K562 (cell line): Measurements from ENCODE around the gene JPT2. TPM values are rescaled to one million over a fixed set of nuclear protein-coding genes. Genes with fewer than 3 reads are reported as not detected.
A peak's percentile ranks its signal among the peaks of the same experiment; 100 is the strongest.
"Not testable (repeated sequence)": the region's sequence is repeated elsewhere in the genome, so short reads cannot be mapped to it uniquely, and the experiment has no call there.

Experiments used
- ATAC-seq: fragments of 200-7000 bp; cut with Tn5 transposase; 3 replicates; pipeline ENCODE4 v1.9.1; 2020; ENCODE audit warnings: moderate library complexity
- BruUV-seq: library from RNA; stranded (reverse); fragments of 400-500 nt; replicated peaks from 2 replicates; lab custom pipeline; 2021; lab: Mats Ljungman, UMichigan
- CTCF ChIA-PET: fragments of 300-600 bp; formaldehyde crosslinking; extraction: SDS; loops from one replicate; lab custom pipeline; 2021; ENCODE audit warnings: low intra/inter-chr PET ratio; lab: Yijun Ruan, JAX
- POLR2A ChIA-PET: fragments of 300-600, 350-650 bp; sonication (Branson Sonifier 250); formaldehyde crosslinking; extraction: SDS; loops from one replicate; lab custom pipeline; 2021; ENCODE audit warnings: antibody characterized with exemption, inconsistent platforms; lab: Yijun Ruan, JAX
- DNase-seq, 4 experiments: peaks; one replicate each; pipeline versions ENCODE4 v3.0.0 to v3.0.0-alpha.2; 2011 to 2018; ENCODE audit warnings: low spot score in 3 of 4, mixed read lengths in 3 of 4; ENCODE audit errors: extremely low read depth in 1 of 4
- FAIRE-seq: peaks from 2 replicates; lab custom pipeline; 2011; peaks lifted over from hg19 to GRCh38; lab: Jason Lieb, UNC
- H2AFZ ChIP-seq: 2 replicates; pipeline ENCODE4 v1.6.0; 2011; ENCODE audit warnings: low read depth, low read length, control low read depth, inconsistent platforms
- H3K27ac ChIP-seq: fragments of 200-600 bp; 3 replicates; pipeline ENCODE4 v1.8.0; 2011; ENCODE audit warnings: low read depth, mild to moderate bottlenecking, control low read depth, inconsistent platforms, low read length, moderate library complexity, mixed read lengths; ENCODE audit errors: extremely low read depth
- H3K27me3 ChIP-seq, 2 experiments: fragments of 300-600 bp in 1 of 2; 2 replicates in 1 of 2; 3 replicates in 1 of 2; pipeline versions ENCODE4 v1.6.0 to v1.8.0; 2011; ENCODE audit warnings: inconsistent platforms in 2 of 2, low read length in 2 of 2, mild to moderate bottlenecking in 1 of 2, mixed read lengths in 1 of 2, moderate library complexity in 1 of 2; ENCODE audit not compliant: control insufficient read depth in 2 of 2, insufficient read depth in 2 of 2
- H3K36me3 ChIP-seq: fragments of 300-600 bp; 3 replicates; pipeline ENCODE4 v1.8.0; 2011; ENCODE audit warnings: mild to moderate bottlenecking, low read length, inconsistent platforms; ENCODE audit not compliant: control insufficient read depth, insufficient read depth
- H3K4me1 ChIP-seq, 2 experiments: fragments of 200-600 bp in 1 of 2; replicated peaks in 1 of 2; 2 replicates in 1 of 2; 3 replicates in 1 of 2; pipeline versions ENCODE4 v1.5.1 to v1.8.0; 2011; ENCODE audit warnings: inconsistent platforms in 2 of 2, low read length in 2 of 2, mild to moderate bottlenecking in 1 of 2, mixed read lengths in 1 of 2, moderate library complexity in 1 of 2; ENCODE audit not compliant: control insufficient read depth in 2 of 2, insufficient read depth in 2 of 2
- H3K4me2 ChIP-seq: 2 replicates; pipeline ENCODE4 v1.6.1; 2011; ENCODE audit warnings: low read length, control low read depth, inconsistent platforms, mixed read lengths; ENCODE audit not compliant: insufficient read depth
- H3K4me3 ChIP-seq: fragments of 200-600 bp; sonication (generic), shearing (Covaris generic); 2 replicates; pipeline ENCODE4 v1.5.1; 2016; ENCODE audit warnings: control low read depth, inconsistent platforms
- H3K79me2 ChIP-seq: fragments of 200-600 bp; 3 replicates; pipeline ENCODE4 v1.8.0; 2011; ENCODE audit warnings: low read length, inconsistent platforms; ENCODE audit not compliant: control insufficient read depth, insufficient read depth
- H3K9ac ChIP-seq, 2 experiments: 2 replicates each; pipeline versions ENCODE4 v1.6.0 to v1.6.1; 2011; ENCODE audit warnings: low read depth in 2 of 2, low read length in 2 of 2, control low read depth in 1 of 2, inconsistent platforms in 1 of 2, mild to moderate bottlenecking in 1 of 2, mixed read lengths in 1 of 2; ENCODE audit not compliant: insufficient read depth in 1 of 2
- H3K9me1 ChIP-seq: one replicate; pipeline ENCODE4 v1.6.0; 2011; ENCODE audit warnings: inconsistent platforms, mild to moderate bottlenecking, low read length, moderate library complexity; ENCODE audit not compliant: control insufficient read depth, insufficient read depth
- H3K9me3 ChIP-seq: replicated peaks from 2 replicates; pipeline ENCODE4 v1.5.1; 2011; ENCODE audit warnings: low read depth, low read length, inconsistent platforms; ENCODE audit not compliant: control insufficient read depth, insufficient read depth
- H4K20me1 ChIP-seq: replicated peaks from 2 replicates; pipeline ENCODE4 v1.6.1; 2011; ENCODE audit warnings: low read length, inconsistent platforms, mixed read lengths; ENCODE audit not compliant: control insufficient read depth, insufficient read depth
- POLR2B ChIP-seq: fragments of 450-650 bp; IDR thresholded peaks from 2 replicates; pipeline ENCODE4 v1.6.1; 2018; ENCODE audit warnings: low read depth; ENCODE audit not compliant: partially characterized antibody
- POLR2G ChIP-seq: fragments of 200-400 bp; formaldehyde crosslinking; IDR thresholded peaks from 2 replicates; pipeline ENCODE4 v1.6.1; 2017; ENCODE audit warnings: low read depth, mild to moderate bottlenecking, antibody characterized with exemption, low read length, moderate library complexity
- ZBTB11 ChIP-seq, 3 experiments: fragments of 200-800 bp in 1 of 3; fragments of 250-450 bp in 1 of 3; fragments of 450-650 bp in 1 of 3; sonication (Bioruptor Pico) in 1 of 3; sonication (Bioruptor generic) in 1 of 3; formaldehyde crosslinking in 1 of 3; IDR thresholded peaks; 2 replicates each; pipeline versions ENCODE4 v1.6.1 to v1.8.0; 2016 to 2022; ENCODE audit warnings: mild to moderate bottlenecking in 2 of 3, missing genetic modification characterization in 2 of 3, missing compliant biosample characterization in 1 of 3, moderate library complexity in 1 of 3
- WGBS: fragments of 100-300 bp; shearing (Covaris generic); methylation state at CpG from one replicate; pipeline ENCODE4 v1.1.6; 2016; ENCODE audit warnings: low coverage, mixed read lengths; ENCODE audit not compliant: insufficient coverage; ENCODE audit errors: missing lambda C conversion rate; 5-methylcytosine and 5-hydroxymethylcytosine counted together
- in situ Hi-C: fragments of 300-500 bp; cut with MboI; formaldehyde crosslinking; loops from 4 replicates; pipeline ENCODE4 v1.15.0; 2018; ENCODE audit warnings: inconsistent platforms, mixed read lengths
- intact Hi-C: fragments of 100-400 bp; cut with micrococcal nuclease; formaldehyde crosslinking; loops from 2 replicates; pipeline ENCODE4 v1.14.2; 2022
- polyA plus RNA-seq, 8 experiments: library from polyadenylated mRNA; depleted of rRNA in 4 of 8; stranded (reverse) in 5 of 8; unstranded in 3 of 8; fragments of >200 nt; fragmentation: Nextera tagmentation in 2 of 8; fragmentation: Illumina TruSeq in 1 of 8; extraction: Ambion mirVana in 2 of 8; extraction: Trizol in 1 of 8; gene quantifications; 2 replicates each; pipeline versions ENCODE4 v1.2.1 to v1.2.3, GENCODE V29; 2011 to 2014; ENCODE audit warnings: inconsistent platforms in 1 of 8, missing spikeins in 1 of 8
- total RNA-seq, 7 experiments: library from RNA; depleted of rRNA in 6 of 7; stranded (reverse); fragments of >200 nt in 6 of 7; fragmentation: Illumina TruSeq in 2 of 7; extraction: Trizol in 2 of 7; gene quantifications; 2 replicates each; pipeline versions ENCODE4 v1.2.1 to v1.2.3, GENCODE V29; 2011 to 2021; ENCODE audit warnings: low replicate concordance in 1 of 7

JPT2 gene
- total and polyA plus RNA-seq, 9 of the 15 experiments (the other 6 are each of a cell fraction or from before 2014, with no cell fraction given): 25.5 to 133 (median 106) TPM

- Histone ChIP-seq H4K20me1 (no peaks in the 10 kb centered on the region), H3K27ac (no peak overlapping the region), H2AFZ (no peak overlapping the region), H3K4me1 (peaks cover 0 to 26% of the 10 kb centered on the region in 2 experiments; a peak in 2 of 5 replicates), H3K4me2 (no peak overlapping the region), H3K9me1 (no peaks in the 10 kb centered on the region), H3K4me3 (no peak overlapping the region), H3K27me3 (no peaks in the 10 kb centered on the region), H3K79me2 (no peaks in the 10 kb centered on the region; the same call in 2 of the 3 replicates), H3K9ac (no peak overlapping the region), H3K9me3 (peaks cover 22% of the 10 kb centered on the region), H3K36me3 (peaks cover 60% of the 10 kb centered on the region; the same call in 2 of the 3 replicates)
- FAIRE-seq: no peak
- no peak for ATAC-seq
- CTCF ChIA-PET: no interaction called here
- no peak for TF ChIP-seq POLR2B
- POLR2A ChIA-PET: no interaction called here
- in situ Hi-C loops (no loop called here), intact Hi-C loops (no loop called here)
- WGBS: 90% methylated on average over 6 of the region's 7 CpGs
- BruUV-seq: no TSS peak
- DNase-seq: no peak
These were observed 53.5 kb downstream of the JPT2 start for GRCh38 chr16:1731603-1732002.

- H3K9ac ChIP-seq: no peak overlapping the region; a peak in 1 of 4 replicates
- H3K4me3 ChIP-seq: no peak overlapping the region
- H3K9me3 ChIP-seq: peaks cover 24% of the 10 kb centered on the region
- WGBS: 92% methylated on average over 11 of the region's 14 CpGs
- H3K4me2 ChIP-seq: no peak overlapping the region
- H4K20me1 ChIP-seq: no peaks in the 10 kb centered on the region
- BruUV-seq: no TSS peak
- intact Hi-C loops: no loop called here
- H2AFZ ChIP-seq: no peak overlapping the region
- no peak for FAIRE-seq
- H3K4me1 ChIP-seq: peaks cover 0 to 27% of the 10 kb centered on the region in 2 experiments; a peak in 2 of 5 replicates
- TF ChIP-seq POLR2G: peak; percentile 22; the same call in 1 of the 2 replicates
- no peak for TF ChIP-seq ZBTB11 (CRISPR knock-in tag; IDR thresholded peaks at IDR 0.05)
- peaks cover 55% of the 10 kb centered on the region; the same call in 2 of the 3 replicates for H3K36me3 ChIP-seq
- no peak for DNase-seq
- POLR2A ChIA-PET: interaction anchor here (0.5 to 0.7 kb wide), 2 partner anchors 21 to 24 kb away, joined by 3 to 4 read pairs; no protein-coding TSS in a partner anchor
- no peaks in the 10 kb centered on the region; the same call in 2 of the 3 replicates for H3K79me2 ChIP-seq
- H3K27ac ChIP-seq: no peak overlapping the region
- no peaks in the 10 kb centered on the region for H3K27me3 ChIP-seq
- CTCF ChIA-PET: no interaction called here
- in situ Hi-C loops: no loop called here
- ATAC-seq: no peak
- H3K9me1 ChIP-seq: no peaks in the 10 kb centered on the region
These were observed 54.0 kb downstream of the JPT2 start for GRCh38 chr16:1732071-1732470.

GRCh38 chr16:1732551-1732987, 54.5 kb downstream of the JPT2 start:
- BruUV-seq, H3K9ac ChIP-seq, intact Hi-C loops, H3K4me3 ChIP-seq, H3K9me1 ChIP-seq, ATAC-seq, DNase-seq, H2AFZ ChIP-seq, H3K27ac ChIP-seq, H3K4me2 ChIP-seq, H4K20me1 ChIP-seq, in situ Hi-C loops, H3K27me3 ChIP-seq, H3K79me2 ChIP-seq, FAIRE-seq, CTCF ChIA-PET: not testable (repeated sequence)
- Histone ChIP-seq H3K9me3 (peaks cover 29% of the 10 kb centered on the region), H3K4me1 (peaks cover 0 to 26% of the 10 kb centered on the region in 2 experiments; a peak in 2 of 5 replicates), H3K36me3 (peaks cover 55% of the 10 kb centered on the region; the same call in 2 of the 3 replicates)
- POLR2A ChIA-PET: interaction anchor here (0.5 to 0.7 kb wide), 2 partner anchors 21 to 25 kb away, joined by 3 to 4 read pairs; no protein-coding TSS in a partner anchor
- WGBS: 99% methylated on average over 14 of the region's 21 CpGs
